ENCODE measurements around the gene TOMT. TPM values are rescaled to one million over a fixed set of nuclear protein-coding genes. Genes with fewer than 3 reads are reported as not detected.

TOMT gene
- polyA plus RNA-seq, 3 donors = not detected

DNA sequence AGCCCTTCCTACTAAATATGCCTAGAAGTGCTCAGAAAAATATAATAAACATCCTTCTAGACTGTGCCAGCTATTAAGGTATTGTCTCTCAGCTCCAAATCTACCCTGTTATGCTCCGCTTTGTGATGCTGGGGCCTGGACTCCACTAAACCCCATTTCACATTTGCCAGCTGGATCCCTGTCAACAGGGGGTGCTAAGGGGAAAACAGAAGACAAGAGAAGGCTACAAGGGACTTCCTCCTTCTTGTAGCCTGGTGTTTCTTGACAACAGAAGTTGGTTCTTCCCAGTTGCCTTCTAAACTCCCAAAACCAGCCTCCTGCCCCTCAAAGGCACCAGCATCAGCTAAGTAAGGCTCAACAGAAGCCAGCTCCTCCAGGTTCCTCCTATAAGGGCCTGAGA lies 30.6 kb upstream of the TOMT start:
- DNase-seq = peak; percentile 64 to 71 (median 65)
- Histone ChIP-seq H3K79me2 (ENCODE audit: insufficient read depth, low read length) (peaks cover 95% of the 10 kb centered on the region), H3K27me3 (ENCODE audit: control insufficient read depth in 2 of 2, insufficient read depth in 2 of 2, low read length in 2 of 2) (no peaks in the 10 kb centered on the region), H4K20me1 (ENCODE audit: insufficient read depth, low read length) (no peaks in the 10 kb centered on the region), H2AFZ (ENCODE audit: insufficient read depth, low read depth, low read length, poor library complexity, severe bottlenecking) (peak overlapping the region; percentile 79), H3K4me1 (ENCODE audit: control insufficient read depth in 1 of 2, insufficient read depth in 2 of 2, low read length in 2 of 2) (peaks cover 42 to 74% of the 10 kb centered on the region in 2 donors), H3K4me2 (replicated peaks; ENCODE audit: extremely low read depth, low read length, poor library complexity, severe bottlenecking) (peak overlapping the region; percentile 74), H3K27ac (ENCODE audit: low read depth in 1 of 2, low read length in 2 of 2) (peak overlapping the region; percentile 43 to 86), H3K4me3 (replicated peaks in 1 of 3; ENCODE audit: low read depth in 2 of 3, low read length in 3 of 3) (peak overlapping the region in 2 of 3 experiments; percentile 0 to 61), H3K9ac (ENCODE audit: insufficient read depth, low read length, poor library complexity, severe bottlenecking) (peak overlapping the region; percentile 42), H3K36me3 (replicated peaks in 1 of 2; ENCODE audit: control insufficient read depth in 1 of 2, insufficient read depth in 2 of 2, low read length in 2 of 2) (no peaks in the 10 kb centered on the region), H3K9me3 (replicated peaks in 1 of 2; ENCODE audit: control insufficient read depth in 1 of 2, insufficient read depth in 1 of 2, low read length in 2 of 2) (no peaks in the 10 kb centered on the region)
- TF ChIP-seq CTCF (IDR thresholded peaks at IDR 0.05) = peak; percentile 67
- WGBS (ENCODE audit: insufficient coverage) = no CpG with 5 or more reads among the region's 1 CpG
- intact Hi-C loops (cut with micrococcal nuclease) = loop anchor here in 1 of 2 donors (5.0 kb wide), 1 partner anchor 33 kb away; no protein-coding TSS in a partner anchor
- Mint-ChIP-seq H3K36me3 (peaks cover 0 to 4% of the 10 kb centered on the region in 2 donors), H3K27me3 (ENCODE audit: low read depth in 3 of 3) (no peaks in the 10 kb centered on the region), H3K27ac (peak overlapping the region; percentile 91 to 98 (median 96)), H3K4me1 (peaks cover 56% of the 10 kb centered on the region), H3K9me3 (no peaks in the 10 kb centered on the region), H3K4me3 (peak overlapping the region; percentile 68 to 88)

DNA sequence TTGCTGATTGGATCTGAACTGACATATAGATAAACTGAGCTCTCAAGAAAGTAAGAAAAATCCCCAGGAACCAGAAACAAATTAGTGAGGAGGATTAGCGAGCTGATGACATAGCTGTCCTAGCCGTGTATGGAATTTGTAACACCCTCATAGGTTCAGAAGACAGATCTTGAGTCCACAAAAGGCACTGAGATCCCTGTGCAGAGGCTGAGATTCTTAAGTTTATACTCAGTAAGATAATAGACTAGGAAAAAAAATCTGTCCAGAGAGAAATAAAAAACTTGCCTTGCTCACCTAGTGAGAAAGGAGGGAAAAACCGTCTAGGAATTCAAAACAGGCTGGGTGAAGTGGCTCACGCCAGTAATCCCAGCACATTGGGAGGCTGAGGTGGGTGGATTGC lies 30.0 kb upstream of the TOMT start:
- 100% methylated on average over 3 of the region's 4 CpGs for WGBS (ENCODE audit: insufficient coverage)
- no peak for DNase-seq

More for the DNA sequence above, 30.0 kb upstream of the TOMT start:
- peak overlapping the region; percentile 42 for H3K9ac ChIP-seq (ENCODE audit: insufficient read depth, low read length, poor library complexity, severe bottlenecking)
- H3K27ac Mint-ChIP-seq = peak overlapping the region; percentile 91 to 98 (median 96)
- no peaks in the 10 kb centered on the region for H3K9me3 Mint-ChIP-seq
- no peak for TF ChIP-seq CTCF (IDR thresholded peaks at IDR 0.05)
- peaks cover 35 to 68% of the 10 kb centered on the region in 2 donors for H3K4me1 ChIP-seq (ENCODE audit: control insufficient read depth in 1 of 2, insufficient read depth in 2 of 2, low read length in 2 of 2)
- H3K4me2 ChIP-seq (replicated peaks; ENCODE audit: extremely low read depth, low read length, poor library complexity, severe bottlenecking) = peak overlapping the region; percentile 74
- no peaks in the 10 kb centered on the region for H3K27me3 ChIP-seq (ENCODE audit: control insufficient read depth in 2 of 2, insufficient read depth in 2 of 2, low read length in 2 of 2)
- H3K4me3 Mint-ChIP-seq = peak overlapping the region in 1 of 2 donors; percentile 88
- H3K27me3 Mint-ChIP-seq (ENCODE audit: low read depth in 3 of 3) = no peaks in the 10 kb centered on the region
- no peaks in the 10 kb centered on the region for H4K20me1 ChIP-seq (ENCODE audit: insufficient read depth, low read length)
- peaks cover 95% of the 10 kb centered on the region for H3K79me2 ChIP-seq (ENCODE audit: insufficient read depth, low read length)
- peak overlapping the region in 1 of 2 donors; percentile 86 for H3K27ac ChIP-seq (ENCODE audit: low read depth in 1 of 2, low read length in 2 of 2)
- intact Hi-C loops (cut with micrococcal nuclease) = loop anchor here in 1 of 2 donors (5.0 kb wide), 1 partner anchor 33 kb away; no protein-coding TSS in a partner anchor
- peaks cover 50% of the 10 kb centered on the region for H3K4me1 Mint-ChIP-seq
- peak overlapping the region in 1 of 3 experiments; percentile 61 for H3K4me3 ChIP-seq (replicated peaks in 1 of 3; ENCODE audit: low read depth in 2 of 3, low read length in 3 of 3)
- peaks cover 0 to 4% of the 10 kb centered on the region in 2 donors for H3K36me3 Mint-ChIP-seq
- no peaks in the 10 kb centered on the region for H3K9me3 ChIP-seq (replicated peaks in 1 of 2; ENCODE audit: control insufficient read depth in 1 of 2, insufficient read depth in 1 of 2, low read length in 2 of 2)
- H2AFZ ChIP-seq (ENCODE audit: insufficient read depth, low read depth, low read length, poor library complexity, severe bottlenecking) = peak overlapping the region; percentile 79
- H3K36me3 ChIP-seq (replicated peaks in 1 of 2; ENCODE audit: control insufficient read depth in 1 of 2, insufficient read depth in 2 of 2, low read length in 2 of 2) = no peaks in the 10 kb centered on the region
